ENCODE data around the gene NKIRAS1.

NKIRAS1 gene

GRCh38 chr3:23959135-23959900, 42.5 kb upstream of the NKIRAS1 start:
- DNase-seq (ENCODE audit: low read depth), result peak; percentile 58
- TF ChIP-seq CTCF (IDR thresholded peaks at IDR 0.05; ENCODE audit: low read depth, low read length, missing control alignments), result no peak
- H3K4me3 ChIP-seq (ENCODE audit: low read depth, low read length), result no peak overlapping the region
- in situ Hi-C loops (cut with HindIII; ENCODE audit: low sequenced_read_pairs), result no loop called here

GRCh38 chr3:23956701-23957100, 39.9 kb upstream of the NKIRAS1 start:
- in situ Hi-C loops (cut with HindIII; ENCODE audit: low sequenced_read_pairs), result no loop called here
- H3K4me3 ChIP-seq (ENCODE audit: low read depth, low read length), result no peak overlapping the region
- no peak for TF ChIP-seq CTCF (IDR thresholded peaks at IDR 0.05; ENCODE audit: low read depth, low read length, missing control alignments)
- no peak for DNase-seq (ENCODE audit: low read depth)

- in situ Hi-C loops (cut with HindIII; ENCODE audit: low sequenced_read_pairs), result no loop called here
- H3K4me3 ChIP-seq (ENCODE audit: low read depth, low read length), result no peak overlapping the region
- no peak for DNase-seq (ENCODE audit: low read depth)
- no peak for TF ChIP-seq CTCF (IDR thresholded peaks at IDR 0.05; ENCODE audit: low read depth, low read length, missing control alignments)
Observed at GRCh38 chr3:23954144-23954543, 37.4 kb upstream of the NKIRAS1 start.

GRCh38 chr3:23953523-23953922, 36.7 kb upstream of the NKIRAS1 start:
- no peak for TF ChIP-seq CTCF (IDR thresholded peaks at IDR 0.05; ENCODE audit: low read depth, low read length, missing control alignments)
- no peak overlapping the region for H3K4me3 ChIP-seq (ENCODE audit: low read depth, low read length)
- DNase-seq (ENCODE audit: low read depth), result no peak
- in situ Hi-C loops (cut with HindIII; ENCODE audit: low sequenced_read_pairs), result no loop called here

- in situ Hi-C loops (cut with HindIII; ENCODE audit: low sequenced_read_pairs), result no loop called here
- DNase-seq (ENCODE audit: low read depth), result no peak
- no peak overlapping the region for H3K4me3 ChIP-seq (ENCODE audit: low read depth, low read length)
- TF ChIP-seq CTCF (IDR thresholded peaks at IDR 0.05; ENCODE audit: low read depth, low read length, missing control alignments), result no peak
Observed at GRCh38 chr3:23952646-23953045, 35.9 kb upstream of the NKIRAS1 start.

GRCh38 chr3:23950293-23950692, 33.5 kb upstream of the NKIRAS1 start:
- DNase-seq (ENCODE audit: low read depth), result no peak
- no peak overlapping the region for H3K4me3 ChIP-seq (ENCODE audit: low read depth, low read length)
- TF ChIP-seq CTCF (IDR thresholded peaks at IDR 0.05; ENCODE audit: low read depth, low read length, missing control alignments), result no peak
- in situ Hi-C loops (cut with HindIII; ENCODE audit: low sequenced_read_pairs), result no loop called here

Data from astrocyte of the cerebellum (primary cell).